HG02840 (cell line): ENCODE results near the gene ARHGEF16.

Experiments
- ATAC-seq: cut with Tn5 transposase; IDR thresholded peaks from one replicate; pipeline ENCODE4 v1.9.1; 2021; ENCODE audit warnings: mild to moderate bottlenecking, moderate library complexity, moderate number of reproducible peaks; ENCODE audit not compliant: unreplicated experiment, low FRiP score

Gene ARHGEF16

GRCh38 chr1:3420218-3420951, 34.1 kb upstream of the ARHGEF16 start:
- no peak for ATAC-seq

- no peak for ATAC-seq
These were observed 31.8 kb upstream of the ARHGEF16 start for GRCh38 chr1:3422638-3423037.

GRCh38 chr1:3423245-3423829, 31.1 kb upstream of the ARHGEF16 start:
- ATAC-seq, result no peak

GRCh38 chr1:3423896-3424611, 30.4 kb upstream of the ARHGEF16 start:
- ATAC-seq, result no peak

- no peak for ATAC-seq
These were observed 28.8 kb upstream of the ARHGEF16 start for GRCh38 chr1:3425486-3426215.

GRCh38 chr1:3426956-3427535, 27.4 kb upstream of the ARHGEF16 start:
- no peak for ATAC-seq

- no peak for ATAC-seq
These were observed 26.5 kb upstream of the ARHGEF16 start for GRCh38 chr1:3427711-3428704.

GRCh38 chr1:3428899-3429298, 25.6 kb upstream of the ARHGEF16 start:
- ATAC-seq, result no peak

- ATAC-seq, result no peak
These were observed 25.1 kb upstream of the ARHGEF16 start for GRCh38 chr1:3429320-3429719.

- ATAC-seq, result no peak
These were observed 24.7 kb upstream of the ARHGEF16 start for GRCh38 chr1:3429766-3430165.

GRCh38 chr1:3430406-3430805, 24.1 kb upstream of the ARHGEF16 start:
- no peak for ATAC-seq

GRCh38 chr1:3430820-3431219, 23.6 kb upstream of the ARHGEF16 start:
- ATAC-seq, result no peak

GRCh38 chr1:3431266-3431665, 23.2 kb upstream of the ARHGEF16 start:
- ATAC-seq, result no peak

GRCh38 chr1:3431686-3432085, 22.8 kb upstream of the ARHGEF16 start:
- ATAC-seq, result no peak

GRCh38 chr1:3432306-3432705, 22.2 kb upstream of the ARHGEF16 start:
- no peak for ATAC-seq

GRCh38 chr1:3433076-3433475, 21.4 kb upstream of the ARHGEF16 start:
- no peak for ATAC-seq

- no peak for ATAC-seq
These were observed 20.7 kb upstream of the ARHGEF16 start for GRCh38 chr1:3433596-3434320.

- ATAC-seq, result no peak
These were observed 19.9 kb upstream of the ARHGEF16 start for GRCh38 chr1:3434406-3435110.
